Measurements from ENCODE around the gene ZDHHC14.
"Not testable (repeated sequence)": the region's sequence is repeated elsewhere in the genome, so short reads cannot be mapped to it uniquely, and the experiment has no call there.

Gene ZDHHC14

DNA sequence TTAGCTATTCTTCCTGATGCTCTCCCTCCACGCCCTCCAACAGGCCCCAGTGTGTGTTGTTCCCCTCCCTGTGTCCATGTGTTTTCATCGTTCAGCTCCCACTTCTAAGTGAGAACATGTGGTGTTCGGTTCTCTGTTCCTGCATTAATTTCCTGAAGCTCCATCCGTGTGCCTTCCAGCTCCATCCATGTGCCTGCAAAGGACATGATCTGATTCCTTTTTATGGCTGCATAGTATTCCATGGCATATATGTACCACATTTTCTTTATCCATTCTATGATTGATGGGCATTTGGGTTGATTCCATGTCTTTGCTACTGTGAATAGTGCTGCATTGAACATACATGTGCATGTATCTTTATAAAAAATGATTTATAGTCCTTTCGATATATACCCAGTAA is 27.4 kb downstream of the ZDHHC14 start:
- DNase-seq: not testable (repeated sequence)

DNA sequence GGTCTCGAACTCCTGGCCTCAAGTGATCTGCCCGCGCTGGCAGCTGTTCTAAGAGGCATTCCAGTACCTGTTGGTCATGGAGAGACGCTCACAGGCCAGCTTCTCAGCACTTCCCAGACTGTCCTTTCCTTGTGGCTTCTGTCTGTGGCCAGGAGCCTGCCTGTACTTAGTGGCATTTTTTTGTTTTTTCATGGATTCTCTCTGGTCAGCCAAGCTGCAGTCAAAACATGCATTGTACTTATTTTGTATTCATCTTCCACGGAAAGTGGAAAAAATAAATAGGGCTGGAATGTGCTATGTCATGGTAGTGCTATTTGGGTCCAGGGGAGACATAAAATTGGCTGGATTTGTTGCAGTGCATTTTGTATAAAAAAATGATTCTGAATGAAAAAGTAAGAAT is 29.1 kb downstream of the ZDHHC14 start:
- DNase-seq: no peak

DNA sequence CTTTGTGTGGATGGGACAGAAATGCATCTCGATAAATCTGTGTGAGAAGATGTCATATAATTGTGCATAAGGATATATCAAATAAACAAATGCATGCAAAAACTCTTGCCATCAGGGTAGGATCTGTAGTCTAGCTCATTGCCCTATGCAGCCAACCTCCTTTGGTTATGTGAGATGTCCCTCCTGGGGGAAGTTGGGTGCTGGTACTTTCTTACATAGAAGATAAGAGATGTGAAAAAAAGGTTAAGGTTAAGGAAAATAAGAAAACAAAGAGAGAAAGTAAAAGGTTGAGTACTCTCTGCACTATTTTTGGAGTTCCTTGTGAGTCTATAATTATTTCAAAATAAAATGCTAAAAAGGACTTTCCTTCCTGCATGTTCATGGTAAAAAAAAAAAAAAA is 30.4 kb downstream of the ZDHHC14 start:
- no peak for DNase-seq

DNA sequence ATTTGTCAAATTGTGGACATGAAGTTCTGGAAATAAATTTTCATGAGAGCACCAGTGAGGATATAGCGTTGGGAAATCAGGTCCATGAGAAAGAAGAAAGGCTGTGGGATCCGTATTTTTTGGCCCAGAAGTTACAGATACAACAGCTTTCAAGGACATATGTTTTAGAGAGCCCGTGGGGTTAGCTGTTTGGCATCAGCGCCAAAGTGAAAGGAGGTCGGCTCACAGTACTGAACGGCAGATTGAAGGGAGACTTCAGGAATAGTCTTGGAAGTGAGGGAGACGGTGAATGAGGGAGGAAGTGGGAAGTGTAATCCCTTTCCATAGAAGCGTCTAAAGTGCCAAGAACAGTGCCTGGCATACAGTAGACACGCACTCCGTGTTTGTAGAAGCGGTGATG is 31.8 kb downstream of the ZDHHC14 start:
- no peak for DNase-seq

DNA sequence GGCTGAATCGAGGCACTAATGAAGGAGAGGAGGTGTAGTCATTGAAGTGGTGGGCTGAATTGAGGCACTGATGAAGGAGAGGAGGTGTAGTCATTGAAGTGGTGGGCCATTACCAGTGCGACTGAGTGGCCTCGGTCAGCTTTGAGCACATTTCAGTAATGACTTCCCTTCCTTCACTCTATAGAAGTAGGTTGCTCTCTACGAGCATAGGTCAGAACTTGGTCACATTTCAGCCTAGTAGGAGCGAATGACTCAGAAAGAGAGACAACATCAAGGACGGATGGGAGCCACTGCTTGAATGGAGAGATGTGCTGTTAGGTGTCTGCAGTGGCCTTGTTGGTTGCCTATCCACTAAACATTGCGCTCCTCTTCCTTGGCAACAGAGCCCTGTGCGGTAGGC is 39.5 kb downstream of the ZDHHC14 start:
- no peak for DNase-seq

DNA sequence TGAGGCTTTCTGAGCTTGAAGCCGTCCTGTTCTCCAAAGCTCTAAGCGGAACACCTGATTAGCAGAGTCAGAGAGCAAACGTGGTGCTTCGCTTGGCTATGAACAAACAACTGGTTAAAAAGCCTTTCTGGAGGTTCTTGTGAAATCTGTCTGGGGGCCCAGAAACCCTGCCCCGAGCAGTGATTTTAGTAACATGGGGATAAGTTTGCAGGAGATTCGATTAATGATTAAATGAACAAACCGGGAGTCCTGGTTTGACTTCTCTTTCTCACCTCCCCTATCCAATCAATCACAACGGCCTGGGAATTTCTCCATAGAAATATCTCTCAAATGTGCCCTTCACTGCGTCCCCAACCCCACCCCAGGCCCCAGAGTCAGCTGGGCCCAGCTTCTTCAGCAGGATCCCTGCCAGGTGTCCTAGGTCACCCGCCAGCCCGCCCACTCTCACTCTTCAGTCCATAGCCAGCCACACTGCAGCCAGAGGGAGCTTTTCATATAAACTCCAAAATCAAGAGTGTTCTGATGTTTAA is 43.6 kb downstream of the ZDHHC14 start:
- no peak for DNase-seq

DNA sequence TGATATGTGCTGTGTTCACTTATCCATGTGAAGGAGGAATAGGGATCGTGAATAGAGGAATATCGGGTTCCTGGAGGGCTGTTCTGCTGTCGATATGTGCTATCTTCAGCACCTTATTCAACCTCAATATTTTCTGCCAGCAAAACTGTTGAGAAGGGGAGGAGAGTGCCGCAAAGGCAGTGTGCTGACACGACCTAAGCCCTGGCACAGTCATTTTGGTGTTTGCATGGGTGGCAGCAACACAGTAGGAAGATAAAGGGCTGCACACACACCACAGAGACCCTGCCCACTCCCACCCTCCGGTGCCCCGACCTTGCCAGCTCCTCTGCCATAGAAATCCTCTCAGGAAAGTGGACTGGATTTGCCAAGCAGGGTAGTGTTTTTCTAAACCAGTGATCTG is 47.0 kb downstream of the ZDHHC14 start:
- no peak for DNase-seq

DNA sequence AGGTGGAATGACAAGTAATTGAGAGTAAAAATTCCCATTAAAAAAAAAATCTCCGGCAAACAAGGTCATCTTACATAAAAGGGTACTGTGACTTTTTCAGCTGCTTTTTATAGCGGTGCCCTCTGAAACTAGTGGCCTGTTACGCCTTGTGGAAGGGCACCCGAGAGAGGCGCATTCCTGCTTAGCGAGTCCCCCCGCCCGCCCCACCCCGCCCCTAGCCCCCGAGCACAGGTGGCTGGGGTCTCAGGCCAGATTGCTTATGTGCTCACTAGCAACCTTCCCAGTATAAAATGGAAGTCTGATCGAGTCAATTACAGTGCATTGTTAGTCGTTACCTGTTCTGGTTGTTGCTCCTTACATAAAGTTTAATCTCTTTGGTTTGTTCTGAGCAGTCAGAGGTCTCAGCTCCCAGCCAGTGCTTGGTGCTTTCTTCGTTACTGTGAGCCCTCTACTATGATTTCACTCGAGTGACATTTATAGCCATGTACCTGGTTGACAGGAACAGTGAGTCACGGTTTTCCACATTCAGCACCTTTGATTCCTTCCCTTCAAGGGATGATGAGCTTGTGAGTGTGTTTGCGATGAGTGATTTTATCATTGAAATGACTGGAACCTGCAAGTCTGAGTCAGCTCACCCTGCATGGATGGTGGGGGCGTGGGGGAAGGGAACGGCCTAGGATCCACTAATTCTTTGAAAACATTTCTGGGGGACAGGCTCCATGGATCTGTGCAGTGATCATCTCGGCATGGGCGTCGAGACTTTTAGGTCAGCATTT is 47.6 kb downstream of the ZDHHC14 start:
- no peak for DNase-seq

DNA sequence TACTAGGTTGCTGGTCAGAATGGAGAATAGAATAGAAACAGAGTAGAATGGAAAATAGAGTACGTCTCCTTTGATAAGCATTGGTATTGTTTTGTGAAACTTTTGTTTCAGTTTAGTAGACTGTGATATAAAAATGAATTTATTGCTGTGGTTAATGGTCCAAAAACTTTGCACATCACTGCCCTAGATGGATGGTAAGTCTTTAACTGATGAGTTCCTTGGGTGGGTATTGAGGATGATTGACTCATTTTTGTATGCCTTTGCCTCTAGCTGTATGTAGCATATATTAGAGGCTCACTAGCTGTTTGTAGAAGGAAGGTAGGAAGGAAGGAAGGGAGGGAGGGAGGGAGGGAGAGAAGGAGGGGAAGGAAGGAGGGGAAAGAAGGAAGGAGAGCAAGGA is 48.3 kb downstream of the ZDHHC14 start:
- DNase-seq: no peak

DNA sequence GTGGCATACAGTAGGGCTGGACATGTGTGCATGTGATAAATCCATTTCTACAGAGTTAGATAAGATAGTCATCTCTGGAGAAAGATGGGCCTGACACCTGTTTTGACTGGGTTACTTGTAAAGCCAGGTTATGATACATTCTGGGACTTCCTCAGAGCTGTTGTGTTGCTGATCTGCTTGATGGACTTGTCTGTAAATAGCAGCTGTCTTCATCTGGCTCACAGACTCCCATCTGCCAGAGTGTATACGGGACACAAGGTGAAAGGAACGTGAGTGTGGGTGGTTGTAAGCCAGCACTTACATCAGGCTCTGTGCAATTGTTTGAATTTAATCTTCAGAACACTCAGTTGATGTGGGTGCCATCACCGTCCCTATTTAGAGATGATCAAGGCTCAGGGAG is 49.8 kb downstream of the ZDHHC14 start:
- DNase-seq: no peak

DNA sequence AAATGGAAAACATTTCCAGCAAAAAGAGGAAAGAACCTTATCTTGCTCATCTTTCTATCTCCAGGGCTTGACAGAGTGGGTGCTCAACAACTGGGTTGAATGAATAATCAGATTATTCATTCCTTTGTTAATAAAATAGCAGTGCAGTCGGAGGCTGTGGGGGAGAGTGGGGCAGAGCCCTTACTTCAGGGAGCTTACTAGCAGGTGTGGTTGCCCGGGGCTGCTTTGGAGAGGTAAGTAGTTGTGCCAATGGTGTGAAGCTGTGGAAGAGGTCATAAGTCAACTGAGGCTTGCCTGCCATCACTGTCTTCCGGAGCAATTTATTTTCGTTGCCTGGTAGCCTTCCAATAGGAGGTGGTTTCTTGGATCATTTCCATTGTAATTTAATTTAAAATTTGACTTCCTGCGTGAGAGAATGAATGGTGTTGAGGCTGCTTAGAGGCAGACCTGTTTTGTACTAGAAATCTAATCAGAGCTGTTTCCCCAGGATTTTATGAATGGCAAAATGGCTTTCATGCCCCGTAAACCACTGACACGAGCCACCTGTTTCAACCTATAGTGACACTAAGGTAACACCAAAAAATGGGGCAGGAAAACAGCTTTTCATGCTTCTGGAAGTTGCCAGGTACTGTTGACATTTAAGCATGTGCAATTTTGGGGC is 51.4 kb downstream of the ZDHHC14 start:
- DNase-seq: no peak

DNA sequence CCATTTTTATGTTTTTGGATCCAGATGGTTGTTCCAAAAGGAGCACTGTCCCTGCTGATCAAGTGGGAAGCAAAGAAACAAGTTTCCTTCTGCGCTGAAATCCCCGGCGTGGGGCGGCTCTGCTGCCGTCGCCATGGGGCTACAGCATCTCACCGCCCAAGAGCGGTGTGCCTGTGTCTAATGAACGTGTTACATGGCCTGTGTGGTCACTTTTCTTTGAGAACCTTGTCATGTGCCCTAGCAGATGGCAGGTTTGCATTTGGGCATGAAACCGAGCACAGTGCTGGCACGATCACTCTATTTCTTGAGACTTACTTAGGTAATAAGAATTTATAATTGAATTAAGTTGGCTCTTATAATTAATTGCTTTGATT is 51.9 kb downstream of the ZDHHC14 start:
- no peak for DNase-seq

DNA sequence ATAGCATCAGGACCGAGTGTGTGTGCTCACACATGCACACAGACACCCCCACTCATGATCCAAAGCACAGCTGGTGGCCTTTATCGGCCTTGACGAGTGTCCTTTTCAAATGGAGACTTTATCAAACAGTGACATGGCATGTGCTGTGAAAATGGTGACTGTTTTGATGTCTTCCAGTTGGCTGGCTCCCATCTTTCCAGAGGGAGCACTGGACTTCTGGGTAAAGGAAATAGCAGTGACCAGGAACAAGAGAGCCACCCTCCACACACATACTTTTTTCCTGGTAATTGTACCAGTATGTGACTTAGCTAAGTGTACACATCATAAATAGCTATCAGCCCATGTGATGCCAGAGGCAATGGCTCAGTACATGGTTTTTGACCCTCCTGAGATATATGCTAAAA is 52.7 kb downstream of the ZDHHC14 start:
- no peak for DNase-seq

DNA sequence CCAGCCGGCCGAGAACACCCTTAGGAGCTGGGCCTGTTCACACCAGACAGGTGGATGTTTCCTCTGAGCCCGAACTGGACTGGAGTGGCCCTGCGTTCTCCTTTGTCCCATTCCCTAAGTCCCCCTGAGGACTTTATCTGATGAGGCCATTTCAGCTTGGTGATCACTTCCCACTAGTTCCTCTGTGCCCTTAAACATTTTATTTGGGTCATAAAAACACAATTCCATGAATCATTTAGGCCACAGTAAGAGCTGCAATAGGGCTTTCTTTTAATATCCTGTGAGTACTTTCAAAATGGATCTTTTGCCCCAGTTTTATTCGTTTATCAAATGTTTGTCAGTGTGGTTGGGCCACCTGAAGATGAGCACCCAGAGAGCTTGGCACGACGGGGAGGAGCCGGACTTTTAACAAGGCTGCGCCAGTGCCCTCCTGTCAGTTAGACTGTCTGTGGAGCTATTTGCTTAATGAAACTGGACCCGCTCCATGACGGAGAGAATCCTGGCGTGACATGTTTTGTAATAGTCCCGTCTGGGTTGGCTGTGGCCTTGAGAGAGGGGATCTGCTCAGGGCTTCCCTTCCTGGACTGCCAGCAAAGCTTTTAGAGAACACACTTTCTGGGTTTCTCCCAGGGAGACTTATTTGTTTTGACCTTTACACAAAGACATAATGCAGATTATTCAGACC is 53.5 kb downstream of the ZDHHC14 start:
- DNase-seq: no peak

DNA sequence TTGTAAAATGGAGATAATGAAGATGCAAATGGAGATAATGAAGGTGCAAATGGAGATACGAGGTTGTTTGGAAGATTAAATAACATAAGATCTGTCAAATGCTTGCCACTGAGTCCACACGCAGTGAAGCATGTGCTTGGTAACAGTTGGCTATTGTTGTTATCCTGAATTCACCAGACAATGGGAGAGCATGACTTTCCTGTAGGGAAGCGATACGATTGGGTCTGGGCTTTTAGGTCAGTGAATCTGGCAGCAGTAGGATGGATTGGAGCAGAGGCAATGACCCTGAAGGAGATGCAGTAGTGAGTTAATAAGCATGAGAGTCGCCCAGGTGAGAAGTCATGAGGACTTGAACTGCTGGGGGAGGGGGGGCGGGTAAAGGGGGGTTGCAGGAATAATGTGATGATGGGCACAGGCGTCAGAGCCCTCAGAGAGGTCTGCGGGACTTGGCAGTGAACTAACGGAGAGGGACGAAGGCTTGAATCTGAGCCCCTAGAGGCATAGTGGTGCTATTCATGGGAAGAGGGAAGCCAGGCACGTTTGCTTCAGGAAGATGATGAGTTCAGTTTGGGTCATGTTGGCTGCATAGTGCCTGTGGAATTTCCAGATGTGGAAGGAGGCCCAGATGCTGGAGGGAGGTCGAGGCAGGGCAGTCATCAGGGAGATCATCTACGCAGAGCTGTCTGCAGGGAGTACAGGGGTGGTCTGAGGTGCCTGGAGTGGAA is 55.4 kb downstream of the ZDHHC14 start:
- DNase-seq: no peak

DNA sequence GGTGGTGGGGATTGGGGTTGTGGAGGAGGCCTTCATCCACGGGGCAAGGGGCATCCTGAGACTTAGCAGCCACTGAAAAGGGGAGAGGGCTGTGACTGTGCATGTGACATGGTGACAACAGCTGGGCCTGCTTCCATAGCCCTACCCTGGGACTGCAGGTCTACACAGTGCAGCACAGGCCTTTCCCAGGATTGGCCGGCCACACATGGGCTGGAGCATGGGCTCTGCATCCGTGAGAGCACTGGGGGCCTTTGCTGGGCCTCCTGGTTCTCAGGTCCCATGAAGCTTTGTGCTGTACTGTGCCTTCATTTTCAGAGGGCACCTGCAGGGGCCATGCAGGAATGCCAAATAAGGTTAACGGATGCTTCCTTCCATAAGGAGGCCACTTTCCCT is 56.0 kb downstream of the ZDHHC14 start:
- no peak for DNase-seq

DNA sequence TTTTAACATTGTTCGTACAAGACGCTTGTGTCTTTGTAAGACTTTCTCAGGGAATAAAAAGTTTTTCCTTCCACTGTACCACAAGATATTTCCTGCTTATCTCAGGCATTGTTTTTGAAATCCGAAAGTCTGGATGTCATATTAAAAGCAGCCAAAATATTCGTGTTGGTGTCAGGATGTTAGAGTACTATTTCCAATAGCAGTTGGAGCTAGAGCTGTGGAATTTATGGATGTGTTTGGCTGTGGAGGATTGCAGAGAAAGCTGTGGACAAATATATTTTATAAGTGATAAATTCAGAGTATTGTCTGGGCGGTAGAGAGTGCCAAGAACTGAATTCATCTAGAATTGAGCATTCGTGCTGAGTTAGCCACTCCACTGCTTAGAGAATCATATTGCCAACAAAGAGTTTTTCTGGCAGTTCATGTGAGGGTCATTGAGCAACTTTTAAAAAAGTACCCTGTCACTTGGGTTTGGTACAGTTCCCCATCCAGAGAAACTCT is 57.7 kb downstream of the ZDHHC14 start:
- DNase-seq: no peak

DNA sequence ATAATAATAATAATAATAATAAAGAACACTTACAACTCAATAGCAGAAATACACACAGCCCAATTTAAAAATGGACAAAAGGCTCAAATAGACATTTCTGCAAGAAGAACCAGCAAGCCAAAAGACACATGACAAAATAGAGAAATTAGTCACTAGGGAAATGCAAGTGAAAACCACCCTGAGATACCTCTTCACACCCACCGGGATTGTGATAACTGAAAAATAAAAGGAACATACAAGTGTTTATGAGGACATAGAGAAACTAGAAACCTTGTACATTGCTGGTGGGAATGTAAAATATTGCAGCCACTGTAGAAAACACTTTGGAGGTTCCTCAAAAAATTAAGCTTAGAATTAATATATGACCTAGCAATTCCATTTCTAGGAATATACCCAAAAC is 59.2 kb downstream of the ZDHHC14 start:
- no peak for DNase-seq

DNA sequence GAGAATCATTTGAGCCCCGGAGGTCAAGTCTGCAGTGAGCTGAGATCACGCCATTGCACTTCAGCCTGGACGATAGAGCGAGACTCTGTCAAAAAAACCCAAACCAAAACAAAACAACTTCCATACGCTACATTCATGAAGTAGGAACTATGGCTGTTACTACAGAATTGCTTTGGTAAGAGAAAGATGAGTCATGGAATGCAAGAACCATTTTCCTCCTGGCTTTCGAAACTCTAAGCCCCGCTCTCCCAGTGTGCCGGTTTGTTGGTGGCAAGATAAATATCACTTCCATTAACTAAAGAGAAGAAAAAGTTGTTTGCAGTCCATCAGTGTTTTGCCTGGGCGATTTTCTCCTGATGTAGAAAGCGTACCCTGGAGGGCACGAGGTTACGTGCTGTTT is 61.3 kb downstream of the ZDHHC14 start:
- DNase-seq: no peak

DNA sequence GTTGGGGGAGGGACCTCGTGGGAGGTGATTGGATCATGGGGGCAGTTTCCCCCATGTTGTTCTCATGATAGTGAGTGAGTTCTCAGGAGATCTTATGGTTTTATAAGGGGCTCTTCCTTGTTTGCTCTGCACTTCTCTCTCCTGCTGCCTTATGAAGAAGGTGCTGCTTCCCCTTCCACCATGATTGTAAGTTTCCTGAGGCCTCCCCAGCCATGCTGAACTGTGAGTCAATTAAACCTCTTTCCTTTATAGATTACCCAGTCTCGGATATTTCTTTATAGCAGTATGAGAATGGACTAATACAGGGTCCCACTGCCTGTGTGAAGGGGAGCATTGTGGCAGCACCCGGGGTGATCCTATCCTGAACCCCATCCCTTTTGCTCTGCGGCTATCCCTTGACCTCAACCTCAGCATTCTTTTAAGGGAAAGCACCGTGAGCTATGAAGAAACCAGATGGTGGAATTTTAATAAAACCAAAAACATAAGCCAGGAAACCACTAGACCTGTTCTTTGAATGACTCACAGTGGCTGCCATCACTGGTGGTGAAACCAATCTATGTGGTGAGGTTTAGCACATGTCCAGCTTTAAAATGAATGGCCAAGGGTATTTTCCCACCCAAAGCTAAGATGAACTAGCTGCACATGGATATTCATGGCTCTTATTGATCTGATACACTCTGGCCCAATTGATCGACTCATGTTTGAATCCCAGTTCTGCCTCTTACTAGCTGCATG is 62.2 kb downstream of the ZDHHC14 start:
- no peak for DNase-seq

DNA sequence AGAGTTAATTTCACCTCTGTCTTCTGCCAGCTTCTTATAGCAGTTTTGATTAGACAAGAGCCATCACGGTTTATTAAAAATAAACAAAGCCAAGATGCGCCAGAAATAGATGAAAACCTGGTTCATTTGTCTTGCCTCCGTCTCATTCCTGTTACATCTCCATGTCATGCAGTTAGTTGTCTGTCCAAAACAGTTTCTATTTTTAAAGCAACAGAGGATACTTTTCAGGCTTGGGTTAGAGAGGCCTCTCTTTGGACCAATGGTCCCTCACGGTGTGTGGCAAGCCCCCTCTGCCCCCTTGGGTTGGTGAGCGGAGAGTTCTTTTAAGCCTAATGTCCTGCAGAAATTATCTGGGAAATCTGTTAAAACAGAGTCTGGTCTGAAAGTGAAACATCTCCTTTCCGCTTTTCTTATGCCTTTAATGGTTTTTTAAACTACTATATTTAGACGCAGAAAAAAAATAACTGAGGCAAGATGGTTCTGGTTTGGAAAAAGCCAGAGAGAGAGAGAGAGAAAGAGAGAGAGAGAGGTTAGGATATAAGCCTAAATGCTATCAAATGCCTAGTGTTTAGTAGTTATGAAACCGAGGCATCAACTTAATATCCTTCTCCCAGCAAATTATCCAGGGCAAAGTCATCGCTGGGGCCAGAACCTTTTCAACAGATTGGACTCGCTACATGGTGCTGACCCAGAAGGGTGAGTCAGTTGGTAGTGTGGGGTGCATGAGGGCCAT is 64.5 kb downstream of the ZDHHC14 start:
- DNase-seq: no peak

DNA sequence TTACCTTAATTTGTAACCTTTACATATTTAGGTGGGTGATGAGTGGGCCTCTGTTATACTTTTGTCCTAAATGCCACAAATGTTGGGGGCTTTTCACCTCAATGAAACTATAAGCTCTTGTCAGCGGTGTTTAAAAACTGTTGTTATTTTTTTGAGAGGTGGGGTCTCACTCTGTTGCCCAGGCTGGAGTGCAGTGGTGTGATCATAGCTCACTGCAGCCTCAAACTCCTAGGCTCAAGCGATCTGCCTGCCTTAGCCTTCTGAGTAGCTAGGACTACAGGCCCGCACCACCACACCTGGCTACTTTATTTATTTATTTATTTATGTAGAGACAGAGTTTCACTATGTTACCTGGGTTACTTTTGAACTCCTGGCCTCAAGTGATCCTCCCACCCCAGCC is 66.7 kb downstream of the ZDHHC14 start:
- no peak for DNase-seq
